Neutrophil (primary cell): ENCODE results near the gene KCNJ10.

ENCODE experiments used
- H3K27ac ChIP-seq: fragments of 200-600 bp; sonication (generic); 2 replicates; pipeline ENCODE4 v1.5.1; 2016; ENCODE audit warnings: mild to moderate bottlenecking, moderate library complexity
- H3K27me3 ChIP-seq: fragments of 200-600 bp; sonication (generic); 2 replicates; pipeline ENCODE4 v1.6.0; 2016; ENCODE audit warnings: mild to moderate bottlenecking
- H3K36me3 ChIP-seq: fragments of 200-600 bp; sonication (generic); 2 replicates; pipeline ENCODE4 v1.5.1; 2017
- H3K4me1 ChIP-seq, 2 experiments: fragments of 200-600 bp in 1 of 2; sonication (generic) in 1 of 2; 1 replicate in 1 of 2; 2 replicates in 1 of 2; pipeline versions ENCODE4 v1.5.1 to v1.6.1; 2013 to 2016; ENCODE audit warnings: low read depth in 1 of 2, low read length in 1 of 2, mild to moderate bottlenecking in 1 of 2, moderate library complexity in 1 of 2; ENCODE audit not compliant: control insufficient read depth in 1 of 2, insufficient read depth in 1 of 2
- H3K4me3 ChIP-seq, 2 experiments: fragments of 200-600 bp in 1 of 2; sonication (generic) in 1 of 2; 1 replicate in 1 of 2; 2 replicates in 1 of 2; pipeline ENCODE4 v1.5.1; 2013 to 2016; ENCODE audit warnings: low read depth in 1 of 2, low read length in 1 of 2, mild to moderate bottlenecking in 1 of 2, moderate library complexity in 1 of 2
- H3K9me3 ChIP-seq: fragments of 200-600 bp; sonication (generic); 2 replicates; pipeline ENCODE4 v1.5.1; 2016
- CTCF ChIP-seq: fragments of 200-600 bp; sonication (generic); IDR thresholded peaks from 2 replicates; pipeline ENCODE4 v1.5.1; 2016; ENCODE audit warnings: antibody characterized with exemption

KCNJ10 gene

GRCh38 chr1:160108888-160109662, 39.1 kb upstream of the KCNJ10 start:
- H3K36me3 ChIP-seq = no peaks in the 10 kb centered on the region
- H3K4me1 ChIP-seq = peaks cover 0 to 4% of the 10 kb centered on the region in 2 experiments
- H3K9me3 ChIP-seq = no peaks in the 10 kb centered on the region
- H3K27ac ChIP-seq = no peak overlapping the region
- peaks cover 48% of the 10 kb centered on the region for H3K27me3 ChIP-seq
- no peak for TF ChIP-seq CTCF
- H3K4me3 ChIP-seq = no peak overlapping the region

- H3K36me3 ChIP-seq = no peaks in the 10 kb centered on the region
- H3K4me1 ChIP-seq = peaks cover 0 to 4% of the 10 kb centered on the region in 2 experiments
- no peak overlapping the region for H3K4me3 ChIP-seq
- H3K27ac ChIP-seq = no peak overlapping the region
- TF ChIP-seq CTCF = no peak
- H3K27me3 ChIP-seq = peaks cover 64% of the 10 kb centered on the region
- H3K9me3 ChIP-seq = no peaks in the 10 kb centered on the region
Observed at GRCh38 chr1:160107512-160107911, 37.6 kb upstream of the KCNJ10 start.

GRCh38 chr1:160105155-160105554, 35.2 kb upstream of the KCNJ10 start:
- H3K9me3 ChIP-seq = no peaks in the 10 kb centered on the region
- H3K36me3 ChIP-seq = no peaks in the 10 kb centered on the region
- H3K27me3 ChIP-seq = peaks cover 72% of the 10 kb centered on the region

GRCh38 chr1:160104486-160104885, 34.5 kb upstream of the KCNJ10 start:
- Histone ChIP-seq H3K36me3 (no peaks in the 10 kb centered on the region), H3K27ac (no peak overlapping the region), H3K4me3 (no peak overlapping the region), H3K4me1 (peaks cover 3 to 4% of the 10 kb centered on the region in 2 experiments), H3K9me3 (no peaks in the 10 kb centered on the region), H3K27me3 (peaks cover 67% of the 10 kb centered on the region)
- TF ChIP-seq CTCF = no peak

More at GRCh38 chr1:160105155-160105554, 35.2 kb upstream of the KCNJ10 start:
- no peak for TF ChIP-seq CTCF
- H3K4me1 ChIP-seq = peaks cover 3 to 4% of the 10 kb centered on the region in 2 experiments
- no peak overlapping the region for H3K27ac ChIP-seq
- no peak overlapping the region for H3K4me3 ChIP-seq

- Histone ChIP-seq H3K27ac (no peak overlapping the region), H3K4me1 (peaks cover 9% of the 10 kb centered on the region in 2 experiments), H3K36me3 (no peaks in the 10 kb centered on the region), H3K4me3 (no peak overlapping the region), H3K9me3 (no peaks in the 10 kb centered on the region), H3K27me3 (peaks cover 64% of the 10 kb centered on the region)
- TF ChIP-seq CTCF = no peak
Observed at GRCh38 chr1:160103658-160104408, 33.9 kb upstream of the KCNJ10 start.
